H7 (cell line): ENCODE data around the gene LRRC61. TPM values are rescaled to one million over a fixed set of nuclear protein-coding genes. Genes with fewer than 3 reads are reported as not detected.

Source experiments
- DNase-seq: peaks from one replicate; pipeline ENCODE4 v3.0.0; 2012
- H3K27me3 ChIP-seq: 2 replicates; pipeline ENCODE4 v1.6.0; 2011; ENCODE audit warnings: mild to moderate bottlenecking, low read length; ENCODE audit not compliant: control insufficient read depth, insufficient read depth
- H3K36me3 ChIP-seq: replicated peaks from 2 replicates; pipeline ENCODE4 v1.5.1; 2011; ENCODE audit warnings: low read length; ENCODE audit not compliant: control insufficient read depth, insufficient read depth
- H3K4me3 ChIP-seq: 2 replicates; pipeline ENCODE4 v1.5.1; 2011; ENCODE audit warnings: low read depth, mild to moderate bottlenecking, control low read depth, low read length, moderate library complexity; ENCODE audit not compliant: insufficient read depth
- total RNA-seq: library from RNA; depleted of rRNA; stranded (reverse); fragments of >200 nt; shearing (Covaris generic); gene quantifications from 2 replicates; pipeline ENCODE4 v1.2.3, GENCODE V29; 2014

Gene LRRC61
- total RNA-seq, 1 experiment from 2014 or later: 39.4 TPM

DNA sequence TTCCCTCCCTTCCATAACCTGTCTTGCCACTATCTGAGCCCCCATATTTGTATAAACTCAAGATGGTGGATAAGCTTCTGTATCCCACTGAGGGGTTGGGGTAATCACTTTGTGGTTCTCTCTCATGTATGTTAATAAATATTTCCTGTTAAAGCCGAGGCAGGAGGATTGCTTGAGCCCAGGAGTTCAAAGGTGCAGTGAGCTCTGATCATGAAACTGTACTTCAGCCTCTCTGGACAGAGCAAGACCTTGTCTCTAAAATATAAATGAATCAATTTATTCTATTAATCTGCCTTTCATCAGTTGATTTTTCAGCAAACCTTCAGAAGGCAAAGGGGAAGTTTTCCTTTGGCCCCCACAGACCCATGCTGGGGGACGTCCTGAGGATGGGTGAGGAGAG, 20.1 kb downstream of the LRRC61 start:
- Histone ChIP-seq H3K36me3 (peaks cover 6% of the 10 kb centered on the region), H3K27me3 (peaks cover 31% of the 10 kb centered on the region), H3K4me3 (no peak overlapping the region)
- DNase-seq: no peak

DNA sequence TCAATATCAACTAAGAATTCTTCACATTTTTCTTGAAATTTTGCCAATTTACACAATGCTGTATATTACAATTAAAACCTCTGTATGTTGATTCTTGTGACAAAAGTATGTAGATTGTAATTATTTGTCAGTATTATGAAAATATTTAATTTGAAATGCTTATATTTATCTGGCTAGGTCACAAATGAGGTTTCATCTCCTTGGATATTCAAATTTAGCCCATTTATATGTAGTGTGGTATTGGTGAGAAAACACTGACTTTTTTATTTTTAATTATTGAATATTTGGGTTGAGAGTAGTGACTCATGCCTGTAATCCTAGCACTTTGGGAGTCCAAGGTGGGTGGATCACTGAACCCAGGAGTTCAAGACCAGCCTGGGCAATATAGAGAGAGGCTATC, 21.1 kb downstream of the LRRC61 start:
- Histone ChIP-seq H3K4me3 (no peak overlapping the region), H3K36me3 (no peaks in the 10 kb centered on the region; the same call in none of the 2 replicates), H3K27me3 (peaks cover 31% of the 10 kb centered on the region)
- DNase-seq: no peak

DNA sequence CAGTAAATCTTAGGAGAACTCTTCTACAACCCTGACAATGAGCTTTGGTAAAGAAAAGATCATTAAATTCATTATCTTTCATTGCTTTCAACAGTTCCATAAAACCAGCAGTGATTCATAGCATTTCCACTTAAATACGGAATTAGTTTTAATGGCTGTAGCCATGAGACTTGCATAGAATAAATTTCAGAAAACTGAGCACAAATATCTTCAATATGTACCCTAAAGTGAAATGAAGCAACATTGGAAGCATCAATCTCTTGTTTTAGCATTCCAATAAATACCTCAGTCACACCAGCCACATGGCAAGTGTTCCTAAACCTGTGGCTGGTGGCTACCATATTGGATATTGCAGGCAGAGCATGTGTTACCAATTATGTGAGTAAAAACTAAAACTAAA, 21.9 kb downstream of the LRRC61 start:
- peaks cover 30% of the 10 kb centered on the region for H3K27me3 ChIP-seq
- H3K36me3 ChIP-seq: no peaks in the 10 kb centered on the region
- no peak for DNase-seq
- no peak overlapping the region for H3K4me3 ChIP-seq

DNA sequence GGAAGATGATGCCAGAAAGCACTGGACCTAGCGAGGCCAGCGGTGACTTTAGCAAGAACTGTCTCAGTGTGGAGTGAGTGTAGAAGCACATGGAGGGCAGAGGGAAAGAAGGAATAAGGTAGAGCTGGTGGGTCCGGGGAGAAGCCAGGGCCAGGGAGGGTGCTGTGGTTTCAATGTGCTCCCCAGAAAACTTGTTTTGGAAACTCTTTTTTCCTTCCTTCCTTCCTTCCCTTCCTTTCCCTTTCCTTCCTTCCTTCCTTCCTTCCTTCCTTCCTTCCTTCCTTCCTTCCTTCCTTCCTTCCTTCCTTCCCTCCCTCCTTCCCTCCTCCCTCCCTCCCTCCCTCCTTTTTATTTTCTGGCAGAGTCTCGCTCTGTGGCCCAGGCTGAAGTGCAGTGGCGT, 23.8 kb downstream of the LRRC61 start:
- H3K27me3 ChIP-seq: peaks cover 18% of the 10 kb centered on the region
- no peaks in the 10 kb centered on the region for H3K36me3 ChIP-seq
- DNase-seq: peak; percentile 9
- no peak overlapping the region for H3K4me3 ChIP-seq

DNA sequence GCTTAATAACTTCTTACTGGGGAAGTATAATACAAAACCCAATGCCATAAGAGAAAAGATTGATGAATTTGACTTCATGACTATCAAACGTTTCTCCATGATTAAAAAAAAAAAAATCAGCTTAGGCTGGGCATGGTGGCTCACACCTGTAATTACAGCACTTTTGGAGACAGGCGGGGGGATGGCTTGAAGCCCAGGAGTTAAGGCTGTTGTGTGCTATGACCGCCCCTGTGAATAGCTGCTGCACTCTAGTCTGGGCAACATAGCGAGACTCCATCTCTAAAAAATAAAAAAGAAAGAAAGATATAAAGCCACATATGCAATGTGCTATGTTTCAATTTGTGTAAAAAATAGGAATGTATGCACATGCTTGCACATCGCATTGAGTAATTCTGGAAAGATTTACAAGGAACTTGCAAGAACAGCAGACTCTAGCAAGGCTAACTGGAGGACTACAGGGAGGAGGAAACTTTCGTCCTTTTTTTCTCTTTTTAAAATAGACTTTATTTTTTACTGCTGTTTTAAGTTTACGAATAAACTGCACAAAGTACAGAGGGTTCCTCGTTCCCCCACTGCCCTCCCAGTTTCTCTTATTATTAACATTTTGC, 28.5 kb downstream of the LRRC61 start:
- H3K4me3 ChIP-seq: no peak overlapping the region
- H3K36me3 ChIP-seq: no peaks in the 10 kb centered on the region
- no peaks in the 10 kb centered on the region for H3K27me3 ChIP-seq
- DNase-seq: peak; percentile 57

DNA sequence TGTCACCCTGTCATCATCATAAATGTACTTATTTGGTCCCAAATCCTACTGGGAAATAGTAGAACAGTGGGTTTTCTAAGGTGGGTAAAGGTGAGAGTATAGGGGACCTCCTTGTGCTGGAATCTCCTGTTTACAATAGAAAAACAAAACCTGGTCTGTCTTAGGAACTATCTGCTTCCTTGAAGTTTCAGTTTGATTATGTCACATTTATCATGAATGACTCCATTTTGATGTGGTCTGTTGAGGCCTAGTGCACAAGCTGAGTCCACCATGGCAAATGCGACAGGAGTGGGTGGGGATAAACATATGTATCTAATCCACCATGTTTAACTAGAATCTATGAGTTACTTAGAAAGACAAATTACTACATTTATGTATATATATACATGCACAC, 32.5 kb downstream of the LRRC61 start:
- DNase-seq: no peak
- no peaks in the 10 kb centered on the region for H3K36me3 ChIP-seq

DNA sequence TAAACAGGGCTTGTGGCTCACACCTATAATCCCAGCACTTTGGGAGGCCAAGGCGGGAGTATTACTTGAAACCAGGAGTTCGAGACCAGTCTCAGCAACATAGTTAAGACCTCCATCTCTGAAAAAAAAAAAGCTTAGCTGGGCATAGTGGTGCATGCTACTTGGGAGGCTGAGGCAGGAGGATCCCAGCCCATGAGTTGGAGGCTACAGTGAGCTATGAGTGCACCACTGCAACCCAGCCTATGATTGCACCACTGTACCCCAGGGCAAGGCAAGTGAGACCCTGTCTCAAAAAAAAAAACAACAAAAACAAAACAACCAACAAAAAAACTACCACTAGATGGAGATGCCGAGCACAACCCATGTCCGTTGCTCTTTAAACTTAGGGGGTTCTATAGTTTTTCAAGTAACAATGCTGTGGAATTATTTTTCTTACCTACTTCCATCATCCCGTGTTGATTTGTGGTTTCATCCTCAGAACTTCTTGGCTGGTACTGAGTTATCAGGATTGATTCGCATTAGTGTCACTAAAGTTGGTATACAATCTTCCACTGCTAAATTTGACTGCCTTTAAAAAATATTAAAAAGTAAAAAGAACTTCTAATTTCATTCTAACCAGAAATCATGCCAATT, 33.2 kb downstream of the LRRC61 start:
- H3K27me3 ChIP-seq: no peaks in the 10 kb centered on the region
- H3K4me3 ChIP-seq: no peak overlapping the region
- H3K36me3 ChIP-seq: no peaks in the 10 kb centered on the region
- DNase-seq: peak; percentile 75

More for the DNA sequence above, 32.5 kb downstream of the LRRC61 start:
- no peak overlapping the region for H3K4me3 ChIP-seq
- no peaks in the 10 kb centered on the region for H3K27me3 ChIP-seq

DNA sequence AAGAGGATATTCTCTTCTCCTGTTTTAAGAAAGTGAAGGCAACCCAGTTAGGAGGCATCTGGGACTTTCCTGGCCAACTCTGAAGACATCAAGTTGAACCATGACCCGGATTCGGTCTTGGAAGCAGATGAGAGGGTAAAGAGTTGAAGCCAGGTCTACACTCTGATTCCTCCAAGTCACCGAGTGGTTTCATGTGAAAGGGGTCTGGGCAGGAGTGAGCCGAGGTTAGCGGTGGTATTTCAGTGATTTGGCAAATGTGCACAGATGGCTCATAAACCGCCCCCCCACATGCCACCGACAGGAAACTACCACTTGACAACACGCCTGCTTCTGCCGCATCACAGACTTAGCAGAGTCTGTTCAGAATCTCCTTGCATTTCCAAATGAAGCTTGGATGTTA, 34.1 kb downstream of the LRRC61 start:
- H3K27me3 ChIP-seq: no peaks in the 10 kb centered on the region
- H3K4me3 ChIP-seq: no peak overlapping the region
- peak; percentile 26 for DNase-seq
- no peaks in the 10 kb centered on the region for H3K36me3 ChIP-seq

DNA sequence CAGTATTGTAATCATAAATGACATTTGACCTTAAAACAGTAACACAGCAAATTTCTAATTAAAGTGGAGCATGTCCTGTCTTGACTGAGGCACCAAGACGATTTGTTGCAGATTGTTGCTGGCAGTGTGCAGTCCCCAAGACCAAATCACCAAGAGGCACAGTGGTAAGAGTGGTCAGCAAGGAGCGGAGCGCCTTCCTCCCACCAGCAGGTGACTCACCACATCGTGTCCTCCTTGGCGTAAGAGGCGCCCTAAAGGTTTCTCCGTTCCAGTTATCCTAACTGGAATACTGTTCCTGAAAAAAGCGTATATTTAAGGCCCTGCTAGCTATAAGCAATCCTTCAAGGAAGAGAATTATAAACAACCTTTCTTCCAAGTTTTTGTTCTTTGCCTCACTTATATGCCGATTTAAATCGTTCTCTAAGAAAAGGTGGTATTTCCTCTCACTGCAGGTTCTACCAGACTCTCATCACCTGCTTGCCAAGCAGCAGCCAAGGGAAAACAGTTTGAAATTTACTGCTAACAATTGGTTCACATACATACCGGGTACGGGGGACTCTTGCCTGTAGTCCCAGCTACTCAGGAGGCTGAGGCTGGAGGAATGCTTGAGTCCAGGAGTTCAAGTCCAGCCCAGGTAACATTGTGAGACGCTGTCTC, 34.7 kb downstream of the LRRC61 start:
- Histone ChIP-seq H3K36me3 (no peaks in the 10 kb centered on the region), H3K4me3 (no peak overlapping the region), H3K27me3 (no peaks in the 10 kb centered on the region)
- peak; percentile 67 for DNase-seq

DNA sequence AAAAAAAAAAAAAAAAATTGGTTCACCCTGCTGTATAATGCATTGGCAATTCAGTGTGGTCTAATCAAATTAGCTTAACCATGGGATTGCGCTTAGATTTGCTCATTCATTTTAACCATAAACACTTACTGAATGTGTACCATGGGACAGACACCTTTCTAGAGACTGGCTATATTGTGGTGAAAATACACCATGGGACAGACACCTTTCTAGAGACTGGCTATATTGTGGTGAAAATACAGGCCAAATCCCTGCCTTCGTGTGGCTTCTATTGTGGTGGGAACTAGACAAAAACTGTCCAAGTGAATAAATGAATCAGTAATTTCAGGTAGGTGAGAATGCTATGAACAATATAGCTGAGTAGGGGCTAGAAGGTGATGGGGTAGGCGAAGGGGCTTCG, 35.3 kb downstream of the LRRC61 start:
- DNase-seq: no peak
- Histone ChIP-seq H3K36me3 (no peaks in the 10 kb centered on the region), H3K27me3 (no peaks in the 10 kb centered on the region), H3K4me3 (no peak overlapping the region)

DNA sequence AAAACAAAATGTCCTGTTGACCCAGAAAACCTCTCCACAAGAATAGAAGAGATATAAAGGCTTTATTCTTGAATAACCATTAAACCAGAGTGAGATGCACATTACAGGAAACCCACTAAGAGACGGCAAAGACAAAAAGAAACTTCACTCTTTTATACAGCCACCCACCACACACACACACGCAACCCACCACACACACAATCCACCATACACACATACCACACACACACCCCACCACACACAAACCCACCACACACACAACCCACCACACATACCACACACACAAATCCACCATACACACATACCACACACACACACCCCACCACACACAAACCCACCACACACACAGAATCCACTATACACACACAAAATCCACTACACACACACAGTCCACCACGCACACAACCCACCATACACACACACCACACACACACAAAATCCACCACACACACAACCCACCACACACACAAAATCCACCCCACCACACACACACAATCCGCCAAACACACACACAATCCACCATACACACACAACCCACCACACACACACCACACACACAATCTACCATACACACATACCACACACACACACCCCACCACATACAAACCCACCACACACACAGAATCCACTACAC, 36.0 kb downstream of the LRRC61 start:
- no peak for DNase-seq

DNA sequence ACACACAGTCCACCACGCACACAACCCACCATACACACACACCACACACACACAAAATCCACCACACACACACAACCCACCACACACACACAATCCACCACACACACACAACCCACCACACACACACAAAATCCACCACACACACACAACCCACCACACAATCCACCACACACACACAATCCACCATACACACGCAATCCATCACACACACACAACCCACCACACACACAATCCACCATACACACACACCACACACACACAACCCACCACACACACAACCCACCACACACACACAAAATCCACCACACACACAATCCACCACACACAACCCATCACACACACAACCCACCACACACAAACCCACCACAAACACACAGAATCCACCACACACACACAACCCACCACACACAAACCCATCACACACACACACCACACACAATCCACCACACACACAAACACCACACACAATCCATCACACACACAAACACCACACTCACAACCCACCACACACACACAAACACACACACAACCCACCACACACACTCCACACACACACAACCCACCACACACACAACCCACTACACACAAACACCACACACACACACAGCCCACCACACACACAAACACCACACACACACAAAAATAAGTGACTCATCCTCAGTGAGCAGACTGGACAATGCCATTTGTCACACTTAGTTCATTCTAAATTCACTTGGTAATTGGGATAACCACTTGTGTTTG, 36.6 kb downstream of the LRRC61 start:
- no peaks in the 10 kb centered on the region for H3K36me3 ChIP-seq
- DNase-seq: no peak

More for the DNA sequence above, 36.0 kb downstream of the LRRC61 start:
- Histone ChIP-seq H3K27me3 (no peaks in the 10 kb centered on the region), H3K36me3 (no peaks in the 10 kb centered on the region), H3K4me3 (no peak overlapping the region)

DNA sequence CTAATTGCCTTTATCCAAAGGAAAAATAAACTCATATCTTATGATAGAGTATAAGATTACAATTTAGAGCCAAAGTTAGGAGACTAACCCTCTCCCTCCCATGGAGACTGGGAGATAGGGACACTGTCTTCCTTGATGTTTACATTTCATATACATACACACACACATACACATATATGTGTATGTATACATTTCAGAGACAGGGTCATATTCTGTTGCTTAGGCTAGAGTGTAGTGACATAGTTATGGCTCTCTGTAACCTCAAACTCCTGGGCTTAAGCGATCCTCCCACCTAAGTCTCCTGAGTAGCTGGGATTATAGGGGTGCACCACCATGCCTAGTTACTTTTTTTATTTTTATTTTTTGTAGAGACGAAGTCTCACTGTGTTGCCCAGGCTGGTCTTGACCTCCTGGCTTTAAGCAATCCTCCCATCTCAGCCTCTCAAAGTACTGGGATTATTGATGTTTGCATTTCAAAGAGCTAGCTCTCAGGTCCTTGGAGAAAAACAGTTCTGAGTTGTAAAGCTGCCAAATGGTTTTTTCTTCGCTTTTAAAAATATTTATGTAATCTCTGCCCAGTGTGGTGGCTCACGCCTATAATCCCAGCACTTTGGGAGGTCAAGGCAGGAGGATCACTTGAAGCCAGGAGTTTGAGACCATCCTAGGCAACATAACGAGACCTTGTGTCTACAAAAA, 37.4 kb downstream of the LRRC61 start:
- Histone ChIP-seq H3K27me3 (no peaks in the 10 kb centered on the region), H3K36me3 (no peaks in the 10 kb centered on the region), H3K4me3 (no peak overlapping the region)
- DNase-seq: no peak

More for the DNA sequence above, 36.6 kb downstream of the LRRC61 start:
- H3K4me3 ChIP-seq: no peak overlapping the region
- no peaks in the 10 kb centered on the region for H3K27me3 ChIP-seq

DNA sequence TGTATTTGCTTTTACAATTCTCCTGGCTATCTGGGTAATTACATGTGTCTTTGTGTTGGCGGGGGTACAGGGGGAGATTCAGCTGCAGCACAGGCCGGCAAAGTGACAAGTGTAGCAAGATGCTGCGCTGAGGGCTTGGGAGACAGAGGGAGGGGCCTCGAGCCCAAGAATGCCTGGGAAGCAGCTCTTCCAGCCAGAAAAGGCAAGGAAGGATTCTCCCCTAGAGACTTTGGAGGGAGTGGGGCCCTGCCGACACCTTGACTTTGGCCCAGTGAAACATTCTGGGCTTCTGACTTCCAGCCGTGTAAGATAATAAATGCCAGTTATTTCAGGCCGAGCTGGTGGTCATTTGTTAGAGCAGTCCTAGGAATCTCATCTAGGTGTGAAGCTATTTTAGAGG, 38.2 kb downstream of the LRRC61 start:
- no peaks in the 10 kb centered on the region for H3K27me3 ChIP-seq
- H3K4me3 ChIP-seq: no peak overlapping the region
- peak; percentile 61 for DNase-seq
- H3K36me3 ChIP-seq: no peaks in the 10 kb centered on the region
